ENCODE data around the gene TRMT11. TPM values are rescaled to one million over a fixed set of nuclear protein-coding genes. Genes with fewer than 3 reads are reported as not detected.

Gene TRMT11
- total RNA-seq (2012; rRNA removed): 17.9 and 31.4 TPM in 2 replicates

DNA sequence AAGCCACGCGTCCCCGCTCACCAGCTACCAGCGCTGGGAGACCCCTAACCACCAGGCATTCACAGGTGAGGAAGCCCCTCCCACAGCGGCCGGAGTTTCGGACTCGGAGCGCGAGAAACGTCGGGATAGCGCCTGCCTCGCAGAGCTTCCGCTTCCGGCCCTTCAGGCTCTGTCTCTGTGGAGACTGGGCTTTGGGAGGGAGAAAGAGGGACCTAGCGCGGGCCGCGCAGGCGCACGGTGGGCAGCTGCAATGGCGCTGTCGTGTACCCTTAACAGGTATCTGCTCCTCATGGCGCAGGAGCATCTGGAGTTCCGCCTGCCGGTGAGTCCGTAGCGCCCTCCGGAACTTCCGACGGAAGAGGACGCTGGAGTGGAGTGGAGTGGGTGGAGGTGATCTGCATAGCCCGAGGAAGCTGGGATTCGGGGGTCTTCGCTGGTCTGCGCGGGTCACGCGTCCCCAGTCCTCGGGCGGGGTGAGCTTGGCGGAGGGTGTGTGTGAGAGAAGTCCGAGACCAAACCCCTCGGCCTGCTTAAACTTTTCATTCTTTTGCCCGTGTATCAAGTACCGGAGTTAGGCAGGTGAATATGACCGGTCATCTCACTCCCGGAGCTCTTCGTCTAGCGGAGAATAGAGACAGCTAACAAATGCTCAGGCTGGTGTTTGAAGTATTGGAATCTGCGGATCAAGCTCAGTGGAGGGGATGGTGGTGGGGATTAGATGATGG lies at the start of gene TRMT11:
Gene TRMT11 (plus strand): TSS at position 240 of the 725 bp plus-strand sequence. CDS start 11 bp downstream, at position 251.
- peak within 1 kb of the TSS; percentile 97 for H3K4me3 ChIP-seq (ENCODE audit: low read length)
- H3K27me3 ChIP-seq (ENCODE audit: control insufficient read depth, insufficient read depth, low read length): no peaks in the 10 kb centered on the region
- no peaks in the 10 kb centered on the region for H3K36me3 ChIP-seq (ENCODE audit: insufficient read depth, low read length)
- H3K9me3 ChIP-seq (replicated peaks; ENCODE audit: low read length): no peaks in the 10 kb centered on the region
- H3K4me2 ChIP-seq (ENCODE audit: low read length): peak within 1 kb of the TSS; percentile 85
- H3K4me1 ChIP-seq (ENCODE audit: control insufficient read depth, insufficient read depth, low read length): peaks cover 24% of the 10 kb centered on the region
- peak within 1 kb of the TSS; percentile 87 for H3K9ac ChIP-seq (ENCODE audit: low read depth, low read length)

DNA sequence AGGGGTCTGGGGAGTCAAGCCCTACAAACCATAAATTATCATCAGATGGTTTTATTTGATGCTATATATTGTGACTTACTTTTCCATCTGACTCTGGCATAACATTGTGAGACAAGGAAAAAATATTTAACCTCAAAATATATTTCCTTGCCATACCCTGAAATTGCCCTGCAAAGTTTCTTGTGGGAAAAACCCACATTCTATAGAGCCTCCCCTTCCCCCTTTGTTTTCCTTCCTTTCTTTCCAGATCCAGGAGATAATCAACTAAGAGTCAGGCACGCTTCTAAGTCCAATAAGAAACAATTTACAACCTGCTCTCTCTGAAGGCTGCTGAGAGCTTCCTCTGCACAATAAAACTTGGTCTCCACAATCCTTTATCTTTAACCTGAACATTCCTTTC lies 47.3 kb upstream of the TRMT11 start:
- peaks cover 9% of the 10 kb centered on the region for H3K4me1 ChIP-seq (ENCODE audit: control insufficient read depth, insufficient read depth, low read length)
- H3K4me3 ChIP-seq (ENCODE audit: low read length): no peak overlapping the region
- no peak overlapping the region for H3K4me2 ChIP-seq (ENCODE audit: low read length)

GRCh38 chr6:125939791-125940190 lies 46.5 kb upstream of the TRMT11 start:
- Histone ChIP-seq H3K9me3 (replicated peaks; ENCODE audit: low read length) (no peaks in the 10 kb centered on the region), H3K36me3 (ENCODE audit: insufficient read depth, low read length) (no peaks in the 10 kb centered on the region), H3K9ac (ENCODE audit: low read depth, low read length) (no peak overlapping the region), H3K4me1 (ENCODE audit: control insufficient read depth, insufficient read depth, low read length) (peaks cover 17% of the 10 kb centered on the region), H3K4me3 (ENCODE audit: low read length) (no peak overlapping the region), H3K4me2 (ENCODE audit: low read length) (no peak overlapping the region), H3K27me3 (ENCODE audit: control insufficient read depth, insufficient read depth, low read length) (no peaks in the 10 kb centered on the region)

More for the DNA sequence above, 47.3 kb upstream of the TRMT11 start:
- Histone ChIP-seq H3K27me3 (ENCODE audit: control insufficient read depth, insufficient read depth, low read length) (no peaks in the 10 kb centered on the region), H3K36me3 (ENCODE audit: insufficient read depth, low read length) (no peaks in the 10 kb centered on the region), H3K9ac (ENCODE audit: low read depth, low read length) (no peak overlapping the region), H3K9me3 (replicated peaks; ENCODE audit: low read length) (no peaks in the 10 kb centered on the region)

- Histone ChIP-seq H3K9me3 (replicated peaks; ENCODE audit: low read length) (no peaks in the 10 kb centered on the region), H3K4me2 (ENCODE audit: low read length) (no peak overlapping the region), H3K4me1 (ENCODE audit: control insufficient read depth, insufficient read depth, low read length) (peaks cover 23% of the 10 kb centered on the region), H3K9ac (ENCODE audit: low read depth, low read length) (no peak overlapping the region), H3K27me3 (ENCODE audit: control insufficient read depth, insufficient read depth, low read length) (no peaks in the 10 kb centered on the region), H3K4me3 (ENCODE audit: low read length) (no peak overlapping the region), H3K36me3 (ENCODE audit: insufficient read depth, low read length) (no peaks in the 10 kb centered on the region)
These were observed 45.9 kb upstream of the TRMT11 start for GRCh38 chr6:125940247-125941041.

- Histone ChIP-seq H3K27me3 (ENCODE audit: control insufficient read depth, insufficient read depth, low read length) (no peaks in the 10 kb centered on the region), H3K36me3 (ENCODE audit: insufficient read depth, low read length) (no peaks in the 10 kb centered on the region), H3K9ac (ENCODE audit: low read depth, low read length) (no peak overlapping the region), H3K9me3 (replicated peaks; ENCODE audit: low read length) (no peaks in the 10 kb centered on the region), H3K4me3 (ENCODE audit: low read length) (no peak overlapping the region), H3K4me1 (ENCODE audit: control insufficient read depth, insufficient read depth, low read length) (peaks cover 47% of the 10 kb centered on the region), H3K4me2 (ENCODE audit: low read length) (no peak overlapping the region)
These were observed 43.4 kb upstream of the TRMT11 start for GRCh38 chr6:125942672-125943527.

- Histone ChIP-seq H3K27me3 (ENCODE audit: control insufficient read depth, insufficient read depth, low read length) (no peaks in the 10 kb centered on the region), H3K9ac (ENCODE audit: low read depth, low read length) (peak overlapping the region; percentile 37), H3K4me1 (ENCODE audit: control insufficient read depth, insufficient read depth, low read length) (peaks cover 51% of the 10 kb centered on the region), H3K36me3 (ENCODE audit: insufficient read depth, low read length) (no peaks in the 10 kb centered on the region), H3K9me3 (replicated peaks; ENCODE audit: low read length) (no peaks in the 10 kb centered on the region), H3K4me3 (ENCODE audit: low read length) (no peak overlapping the region), H3K4me2 (ENCODE audit: low read length) (peak overlapping the region; percentile 43)
These were observed 42.6 kb upstream of the TRMT11 start for GRCh38 chr6:125943528-125944433.

DNA sequence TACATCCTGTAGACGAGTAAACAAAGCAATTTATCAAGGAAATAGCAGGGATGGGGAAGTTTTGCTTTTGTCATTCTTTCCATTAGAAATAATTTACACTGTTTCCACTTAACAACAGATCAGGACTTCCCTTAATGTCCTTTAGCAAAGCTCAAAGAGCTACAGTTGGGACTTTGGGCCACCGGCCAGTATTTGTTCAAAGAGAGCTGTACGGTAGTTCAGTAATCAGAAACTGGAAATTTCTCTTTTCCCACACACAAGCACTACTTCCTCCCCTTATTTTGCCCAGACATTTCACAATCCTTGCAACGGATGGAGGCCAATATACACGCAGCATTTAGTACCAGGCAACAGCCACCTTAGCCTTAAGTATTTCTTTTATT lies 41.9 kb upstream of the TRMT11 start:
- peak overlapping the region; percentile 43 for H3K4me2 ChIP-seq (ENCODE audit: low read length)
- H3K9me3 ChIP-seq (replicated peaks; ENCODE audit: low read length): no peaks in the 10 kb centered on the region
- peaks cover 51% of the 10 kb centered on the region for H3K4me1 ChIP-seq (ENCODE audit: control insufficient read depth, insufficient read depth, low read length)
- H3K36me3 ChIP-seq (ENCODE audit: insufficient read depth, low read length): no peaks in the 10 kb centered on the region
- H3K27me3 ChIP-seq (ENCODE audit: control insufficient read depth, insufficient read depth, low read length): no peaks in the 10 kb centered on the region
- peak overlapping the region; percentile 37 for H3K9ac ChIP-seq (ENCODE audit: low read depth, low read length)
- H3K4me3 ChIP-seq (ENCODE audit: low read length): no peak overlapping the region

- Histone ChIP-seq H3K4me2 (ENCODE audit: low read length) (no peak overlapping the region), H3K36me3 (ENCODE audit: insufficient read depth, low read length) (no peaks in the 10 kb centered on the region), H3K4me1 (ENCODE audit: control insufficient read depth, insufficient read depth, low read length) (peaks cover 51% of the 10 kb centered on the region), H3K27me3 (ENCODE audit: control insufficient read depth, insufficient read depth, low read length) (no peaks in the 10 kb centered on the region), H3K9ac (ENCODE audit: low read depth, low read length) (no peak overlapping the region), H3K4me3 (ENCODE audit: low read length) (no peak overlapping the region), H3K9me3 (replicated peaks; ENCODE audit: low read length) (no peaks in the 10 kb centered on the region)
These were observed 41.4 kb upstream of the TRMT11 start for GRCh38 chr6:125944896-125945295.

- H3K9ac ChIP-seq (ENCODE audit: low read depth, low read length): peak overlapping the region; percentile 38
- H3K4me2 ChIP-seq (ENCODE audit: low read length): peak overlapping the region; percentile 73
- no peaks in the 10 kb centered on the region for H3K9me3 ChIP-seq (replicated peaks; ENCODE audit: low read length)
- H3K4me1 ChIP-seq (ENCODE audit: control insufficient read depth, insufficient read depth, low read length): peaks cover 48% of the 10 kb centered on the region
- no peaks in the 10 kb centered on the region for H3K36me3 ChIP-seq (ENCODE audit: insufficient read depth, low read length)
- H3K27me3 ChIP-seq (ENCODE audit: control insufficient read depth, insufficient read depth, low read length): no peaks in the 10 kb centered on the region
- no peak overlapping the region for H3K4me3 ChIP-seq (ENCODE audit: low read length)
These were observed 40.8 kb upstream of the TRMT11 start for GRCh38 chr6:125945378-125946141.

DNA sequence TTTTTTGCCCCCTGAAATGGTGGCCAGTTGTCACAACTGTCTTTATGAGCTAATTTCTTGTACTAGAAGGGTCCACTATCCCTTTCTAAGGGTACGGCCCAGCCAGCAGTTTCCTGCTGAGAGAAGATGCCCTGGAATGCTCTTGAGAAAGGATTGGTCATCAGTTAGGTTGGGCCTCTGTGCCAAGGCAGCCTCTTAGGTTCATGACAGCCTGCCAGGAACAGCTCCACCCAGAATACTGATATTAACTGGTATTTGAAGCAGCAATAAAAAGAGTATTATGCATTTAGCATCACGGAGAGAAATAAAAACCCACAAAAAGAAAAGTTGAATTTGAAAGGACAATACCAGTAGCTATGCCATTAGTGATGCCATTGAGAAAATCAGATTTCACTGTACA lies 38.7 kb upstream of the TRMT11 start:
- peak overlapping the region; percentile 57 for H3K9ac ChIP-seq (ENCODE audit: low read depth, low read length)
- no peaks in the 10 kb centered on the region for H3K27me3 ChIP-seq (ENCODE audit: control insufficient read depth, insufficient read depth, low read length)
- no peaks in the 10 kb centered on the region for H3K36me3 ChIP-seq (ENCODE audit: insufficient read depth, low read length)
- no peaks in the 10 kb centered on the region for H3K9me3 ChIP-seq (replicated peaks; ENCODE audit: low read length)
- no peak overlapping the region for H3K4me3 ChIP-seq (ENCODE audit: low read length)
- peak overlapping the region; percentile 22 for H3K4me2 ChIP-seq (ENCODE audit: low read length)
- H3K4me1 ChIP-seq (ENCODE audit: control insufficient read depth, insufficient read depth, low read length): peaks cover 42% of the 10 kb centered on the region

Measured in skeletal muscle satellite cell (primary cell).